ENCODE data around the gene GOLGA5. TPM values are rescaled to one million over a fixed set of nuclear protein-coding genes. Genes with fewer than 3 reads are reported as not detected.
"Not testable (repeated sequence)": the region's sequence is repeated elsewhere in the genome, so short reads cannot be mapped to it uniquely, and the experiment has no call there.

GOLGA5 gene
- total RNA-seq, 2 donors from 2014 or later, result 19.7 to 24.2 TPM

GRCh38 chr14:92759679-92760523 is 34.2 kb upstream of the GOLGA5 start:
- peak; percentile 44 to 62 for ATAC-seq (replicated peaks in 1 of 2)
- H3K4me1 Mint-ChIP-seq (ENCODE audit: low read depth), result peaks cover 25% of the 10 kb centered on the region
- peak overlapping the region; percentile 12 for H3K27ac Mint-ChIP-seq
- no peaks in the 10 kb centered on the region for H3K36me3 Mint-ChIP-seq (ENCODE audit: insufficient read depth in 2 of 2)
- peaks cover 41% of the 10 kb centered on the region for H3K27me3 Mint-ChIP-seq (ENCODE audit: low read depth)
- H3K4me3 Mint-ChIP-seq, result peak overlapping the region in 1 of 2 donors; percentile 12
- H3K9me3 Mint-ChIP-seq, result peaks cover 0 to 1% of the 10 kb centered on the region in 2 donors
- peak in 1 of 2 donors; percentile 42 for DNase-seq

GRCh38 chr14:92760524-92760805 is 33.6 kb upstream of the GOLGA5 start:
- peaks cover 25% of the 10 kb centered on the region for H3K4me1 Mint-ChIP-seq (ENCODE audit: low read depth)

GRCh38 chr14:92763666-92764631 is 30.2 kb upstream of the GOLGA5 start:
- not testable (repeated sequence) for H3K36me3 Mint-ChIP-seq (ENCODE audit: insufficient read depth in 2 of 2)

More at GRCh38 chr14:92760524-92760805, 33.6 kb upstream of the GOLGA5 start:
- Mint-ChIP-seq H3K4me3 (peak overlapping the region in 1 of 2 donors; percentile 26), H3K36me3 (ENCODE audit: insufficient read depth in 2 of 2) (no peaks in the 10 kb centered on the region), H3K27me3 (ENCODE audit: low read depth) (peaks cover 47% of the 10 kb centered on the region), H3K9me3 (peaks cover 0 to 1% of the 10 kb centered on the region in 2 donors), H3K27ac (peak overlapping the region; percentile 72)
- ATAC-seq (replicated peaks in 1 of 2), result no peak
- no peak for DNase-seq

GRCh38 chr14:92768236-92768635 is 25.9 kb upstream of the GOLGA5 start:
- ATAC-seq (replicated peaks in 1 of 2), result peak; percentile 93 to 94
- peak overlapping the region; percentile 88 for H3K27ac Mint-ChIP-seq
- peaks cover 30% of the 10 kb centered on the region for H3K4me1 Mint-ChIP-seq (ENCODE audit: low read depth)
- H3K27me3 Mint-ChIP-seq (ENCODE audit: low read depth), result peaks cover 41% of the 10 kb centered on the region
- peak; percentile 57 to 63 for DNase-seq
- H3K9me3 Mint-ChIP-seq; H3K36me3 Mint-ChIP-seq (ENCODE audit: insufficient read depth in 2 of 2): not testable (repeated sequence)
- peak overlapping the region in 1 of 2 donors; percentile 69 for H3K4me3 Mint-ChIP-seq

More at GRCh38 chr14:92763666-92764631, 30.2 kb upstream of the GOLGA5 start:
- not testable (repeated sequence) for H3K9me3 Mint-ChIP-seq; H3K27ac Mint-ChIP-seq; H3K4me3 Mint-ChIP-seq; DNase-seq; ATAC-seq (replicated peaks in 1 of 2)
- peaks cover 63% of the 10 kb centered on the region for H3K27me3 Mint-ChIP-seq (ENCODE audit: low read depth)
- peaks cover 34% of the 10 kb centered on the region for H3K4me1 Mint-ChIP-seq (ENCODE audit: low read depth)

GRCh38 chr14:92768795-92769194 is 25.3 kb upstream of the GOLGA5 start:
- Mint-ChIP-seq H3K9me3 (no peaks in the 10 kb centered on the region), H3K36me3 (ENCODE audit: insufficient read depth in 2 of 2) (no peaks in the 10 kb centered on the region), H3K4me1 (ENCODE audit: low read depth) (peaks cover 30% of the 10 kb centered on the region), H3K4me3 (peak overlapping the region in 1 of 2 donors; percentile 69), H3K27me3 (ENCODE audit: low read depth) (peaks cover 43% of the 10 kb centered on the region), H3K27ac (no peak overlapping the region)
- DNase-seq, result no peak
- no peak for ATAC-seq (replicated peaks in 1 of 2)

GRCh38 chr14:92770484-92770883 is 23.6 kb upstream of the GOLGA5 start:
- H3K27ac Mint-ChIP-seq, result peak overlapping the region; percentile 65
- H3K36me3 Mint-ChIP-seq (ENCODE audit: insufficient read depth in 2 of 2), result no peaks in the 10 kb centered on the region
- peaks cover 37% of the 10 kb centered on the region for H3K27me3 Mint-ChIP-seq (ENCODE audit: low read depth)
- ATAC-seq (replicated peaks in 1 of 2) (peak; percentile 28 to 41), DNase-seq (no peak)
- H3K4me3 Mint-ChIP-seq, result peak overlapping the region in 1 of 2 donors; percentile 64
- peaks cover 40% of the 10 kb centered on the region for H3K4me1 Mint-ChIP-seq (ENCODE audit: low read depth)
- no peaks in the 10 kb centered on the region for H3K9me3 Mint-ChIP-seq

GRCh38 chr14:92774572-92774971 is 19.5 kb upstream of the GOLGA5 start:
- peaks cover 40% of the 10 kb centered on the region for H3K27me3 Mint-ChIP-seq (ENCODE audit: low read depth)
- no peaks in the 10 kb centered on the region for H3K9me3 Mint-ChIP-seq
- H3K4me3 Mint-ChIP-seq, result no peak overlapping the region
- no peak for ATAC-seq (replicated peaks in 1 of 2)
- no peak overlapping the region for H3K27ac Mint-ChIP-seq
- DNase-seq, result no peak
- peaks cover 42% of the 10 kb centered on the region for H3K4me1 Mint-ChIP-seq (ENCODE audit: low read depth)
- no peaks in the 10 kb centered on the region for H3K36me3 Mint-ChIP-seq (ENCODE audit: insufficient read depth in 2 of 2)

- H3K9me3 Mint-ChIP-seq; H3K36me3 Mint-ChIP-seq (ENCODE audit: insufficient read depth in 2 of 2): not testable (repeated sequence)
- H3K27me3 Mint-ChIP-seq (ENCODE audit: low read depth), result peaks cover 40% of the 10 kb centered on the region
Observed at GRCh38 chr14:92775292-92775691, 18.8 kb upstream of the GOLGA5 start.

GRCh38 chr14:92778868-92779565 is 15.1 kb upstream of the GOLGA5 start:
- peaks cover 27% of the 10 kb centered on the region for H3K4me1 Mint-ChIP-seq (ENCODE audit: low read depth)
- H3K36me3 Mint-ChIP-seq (ENCODE audit: insufficient read depth in 2 of 2), result not testable (repeated sequence)

More at GRCh38 chr14:92775292-92775691, 18.8 kb upstream of the GOLGA5 start:
- peak overlapping the region in 1 of 2 donors; percentile 78 for H3K4me3 Mint-ChIP-seq
- DNase-seq (peak; percentile 47 to 49), ATAC-seq (replicated peaks in 1 of 2) (peak; percentile 92 to 94)
- peak overlapping the region; percentile 83 for H3K27ac Mint-ChIP-seq
- peaks cover 38% of the 10 kb centered on the region for H3K4me1 Mint-ChIP-seq (ENCODE audit: low read depth)

GRCh38 chr14:92780444-92781232 is 13.5 kb upstream of the GOLGA5 start:
- peak; percentile 49 to 65 for ATAC-seq (replicated peaks in 1 of 2)
- H3K27ac Mint-ChIP-seq, result no peak overlapping the region
- peaks cover 19% of the 10 kb centered on the region for H3K27me3 Mint-ChIP-seq (ENCODE audit: low read depth)
- H3K4me1 Mint-ChIP-seq (ENCODE audit: low read depth), result peaks cover 16% of the 10 kb centered on the region
- H3K4me3 Mint-ChIP-seq, result no peak overlapping the region
- DNase-seq, result no peak
- no peaks in the 10 kb centered on the region for H3K36me3 Mint-ChIP-seq (ENCODE audit: insufficient read depth in 2 of 2)
- no peaks in the 10 kb centered on the region for H3K9me3 Mint-ChIP-seq

More at GRCh38 chr14:92778868-92779565, 15.1 kb upstream of the GOLGA5 start:
- not testable (repeated sequence) for ATAC-seq (replicated peaks in 1 of 2); H3K4me3 Mint-ChIP-seq; H3K27ac Mint-ChIP-seq; DNase-seq; H3K9me3 Mint-ChIP-seq
- H3K27me3 Mint-ChIP-seq (ENCODE audit: low read depth), result peaks cover 22% of the 10 kb centered on the region

GRCh38 chr14:92781350-92781749 is 12.8 kb upstream of the GOLGA5 start:
- DNase-seq (no peak), ATAC-seq (replicated peaks in 1 of 2) (no peak)
- Mint-ChIP-seq H3K36me3 (ENCODE audit: insufficient read depth in 2 of 2) (no peaks in the 10 kb centered on the region), H3K9me3 (no peaks in the 10 kb centered on the region), H3K27me3 (ENCODE audit: low read depth) (peaks cover 19% of the 10 kb centered on the region), H3K27ac (no peak overlapping the region), H3K4me3 (no peak overlapping the region), H3K4me1 (ENCODE audit: low read depth) (peaks cover 9% of the 10 kb centered on the region)

Measured in activated T-cell treated with anti-CD3 and anti-CD28 coated beads, Interleukin-2, amount 50 U/mL, for 72 hours (primary cell).